Stimulated activated CD8-positive, alpha-beta memory T cell treated with anti-CD3 and anti-CD28 coated beads, Interleukin-15, amount 100 ng/mL, for 24 hours (primary cell): ENCODE data around the gene AK8.

ENCODE experiments used
- DNase-seq: peaks from one replicate; pipeline ENCODE4 v3.0.0-alpha.2; 2020; ENCODE audit warnings: low read depth

AK8 gene

GRCh38 chr9:132887181-132888120 is 9.4 kb upstream of the AK8 start:
- no peak for DNase-seq

GRCh38 chr9:132886334-132886725 is 8.2 kb upstream of the AK8 start:
- no peak for DNase-seq

DNA sequence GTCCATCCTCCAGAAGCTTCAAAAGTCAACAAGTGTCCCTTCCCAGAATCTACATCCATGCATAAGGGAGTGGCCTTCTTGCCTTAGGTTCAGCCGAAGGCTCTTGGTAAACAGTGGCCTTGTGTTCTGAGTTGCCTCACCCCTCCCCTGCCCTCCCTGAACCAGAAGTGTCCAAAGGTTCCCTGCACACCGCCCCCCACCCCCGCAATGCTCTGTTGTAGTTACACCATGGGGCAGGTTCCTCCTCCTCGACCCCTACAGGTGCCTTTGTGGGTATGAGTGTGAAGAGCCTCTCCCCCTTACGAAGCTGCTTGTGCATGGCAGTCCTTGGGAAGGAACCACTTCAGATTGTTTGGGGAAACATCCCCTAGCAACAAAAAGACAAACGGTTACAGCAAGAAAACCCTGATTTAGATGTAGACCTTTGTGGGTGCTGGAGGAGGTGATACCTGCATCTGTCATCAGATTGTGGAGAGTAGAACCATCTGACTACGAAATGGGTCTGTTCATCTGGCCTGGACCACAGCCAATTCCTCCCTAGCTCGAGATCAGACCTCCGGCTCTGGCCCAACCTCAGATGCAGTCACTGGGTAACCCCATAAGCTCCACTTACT is 7.7 kb upstream of the AK8 start:
- no peak for DNase-seq

- DNase-seq: no peak
Measured at GRCh38 chr9:132883349-132884294, 5.5 kb upstream of the AK8 start.

- no peak for DNase-seq
Measured at GRCh38 chr9:132882616-132883015, 4.5 kb upstream of the AK8 start.

GRCh38 chr9:132881826-132882225 is 3.7 kb upstream of the AK8 start:
- no peak for DNase-seq

GRCh38 chr9:132880324-132880661 is 2.2 kb upstream of the AK8 start:
- DNase-seq: no peak

GRCh38 chr9:132879457-132880323 is 1.6 kb upstream of the AK8 start:
- DNase-seq: no peak

GRCh38 chr9:132878695-132879456 is 792 bp upstream of the AK8 start, which contains the start of gene SPACA9:
Gene SPACA9 (plus strand): TSS chr9:132878898. CDS start chr9:132883948, 5,050 bp downstream.
- no peak for DNase-seq

- no peak for DNase-seq
Measured at GRCh38 chr9:132877458-132877823, 643 bp downstream of the AK8 start.

DNA sequence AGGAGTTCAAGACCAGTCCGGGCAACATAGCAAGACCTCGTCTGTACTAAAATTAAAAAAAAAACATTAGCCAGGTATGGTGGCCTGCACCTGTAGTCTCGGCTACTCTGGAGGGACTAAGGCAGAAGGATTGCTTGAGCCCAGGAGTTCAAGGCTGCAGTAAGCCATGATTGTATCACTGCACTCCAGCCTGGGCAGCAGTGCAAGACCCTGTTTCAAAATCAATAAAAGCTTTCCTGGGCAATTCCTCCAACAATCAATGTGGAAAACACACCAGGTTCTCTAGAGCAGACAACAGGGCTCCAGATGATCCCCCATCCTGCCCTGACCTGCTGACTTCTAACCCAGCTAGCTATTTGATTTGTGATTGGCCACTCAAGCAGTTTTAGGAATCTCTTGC is 1.2 kb downstream of the AK8 start:
- DNase-seq: no peak

DNA sequence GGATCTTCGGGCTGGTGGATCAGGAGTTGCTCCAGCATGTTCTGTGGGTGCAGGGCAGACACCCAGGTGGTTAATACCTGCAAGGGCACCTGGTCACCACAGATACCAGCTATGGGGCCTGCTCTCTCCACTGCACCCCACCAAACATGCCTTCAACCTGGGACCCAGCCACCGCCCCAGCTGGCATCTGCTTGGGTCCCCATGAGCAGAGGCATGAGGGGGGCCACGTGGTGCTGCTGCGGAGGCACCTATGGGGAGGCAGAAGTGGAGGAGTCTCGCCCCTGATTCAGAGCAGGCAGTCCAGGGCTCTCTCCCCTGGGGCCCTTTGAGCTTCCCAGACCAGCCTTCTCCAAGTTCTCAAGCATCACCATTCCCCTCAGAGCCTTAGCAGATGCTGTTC is 2.9 kb downstream of the AK8 start:
- DNase-seq: no peak

- no peak for DNase-seq
Measured at GRCh38 chr9:132873403-132873802, 4.7 kb downstream of the AK8 start.

GRCh38 chr9:132869266-132869665 is 8.8 kb downstream of the AK8 start:
- DNase-seq: no peak

GRCh38 chr9:132866898-132867297 is 11.2 kb downstream of the AK8 start:
- no peak for DNase-seq

DNA sequence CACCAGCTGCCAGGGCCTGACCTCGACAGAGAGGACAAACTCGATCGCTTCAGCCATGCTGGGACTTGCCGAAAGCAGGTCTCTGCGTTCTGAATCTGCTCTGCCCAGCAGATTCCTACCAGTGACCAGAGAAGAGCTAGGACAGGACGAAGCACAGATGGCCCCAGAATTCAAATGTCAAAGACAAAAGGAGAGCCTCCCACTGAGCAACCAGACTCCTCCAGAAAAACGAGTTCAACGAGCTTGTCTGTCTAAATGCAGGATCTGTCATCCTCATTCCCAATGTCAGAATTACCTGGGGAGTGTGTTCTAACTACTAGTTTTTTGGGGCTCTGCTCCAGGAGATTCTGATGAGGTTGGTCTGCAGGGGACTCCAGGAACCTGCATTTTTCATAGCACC is 13.4 kb downstream of the AK8 start:
- no peak for DNase-seq

- DNase-seq: no peak
Measured at GRCh38 chr9:132864277-132864676, 13.8 kb downstream of the AK8 start.

GRCh38 chr9:132863096-132863495 is 15.0 kb downstream of the AK8 start:
- no peak for DNase-seq

DNA sequence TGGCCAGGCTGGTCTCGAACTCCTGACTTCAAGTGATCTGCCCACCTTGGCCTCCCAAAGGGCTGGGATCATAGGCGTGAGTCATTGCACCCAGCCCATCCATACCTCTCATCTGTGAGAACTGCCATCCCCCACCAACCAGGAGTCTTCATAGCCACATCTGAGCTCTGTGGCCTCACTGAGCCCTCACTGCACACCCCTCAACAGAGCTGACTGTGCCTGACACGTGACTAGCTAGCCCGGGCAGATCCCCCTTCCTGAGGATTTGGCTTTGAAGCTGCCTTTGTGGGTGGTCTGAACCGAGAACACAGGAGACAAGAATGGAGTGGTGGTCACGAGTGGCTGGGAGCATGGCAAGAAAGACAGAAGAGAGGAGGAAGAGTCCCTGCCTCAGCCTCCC is 15.6 kb downstream of the AK8 start:
- no peak for DNase-seq

GRCh38 chr9:132861666-132862065 is 16.4 kb downstream of the AK8 start:
- no peak for DNase-seq

DNA sequence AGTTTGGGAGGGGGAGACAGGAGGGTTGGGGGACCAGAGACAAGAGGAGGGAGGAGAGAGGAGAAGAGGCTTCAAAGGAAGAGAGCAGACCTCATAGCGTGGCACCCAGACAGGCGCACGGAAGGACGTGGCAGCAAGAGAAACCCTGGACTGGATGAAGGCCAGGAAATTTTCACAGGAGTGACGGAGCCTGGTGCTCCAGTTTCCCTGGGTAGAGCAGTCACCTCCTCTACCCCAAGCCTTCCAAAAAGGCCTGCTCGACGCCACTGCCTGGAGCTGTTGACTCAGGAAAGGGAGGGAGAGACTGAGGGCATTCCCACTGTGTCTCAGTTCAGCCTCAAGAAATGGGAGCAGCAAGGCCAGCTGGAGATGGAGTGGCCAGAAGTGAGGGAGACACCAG is 19.3 kb downstream of the AK8 start:
- DNase-seq: no peak
